OCI-LY7 (cell line): ENCODE results near the gene PAK5. TPM values are rescaled to one million over a fixed set of nuclear protein-coding genes. Genes with fewer than 3 reads are reported as not detected.

Experiments
- BruUV-seq: library from RNA; stranded (reverse); fragments of 400-500 nt; replicated peaks from 2 replicates; lab custom pipeline; 2021; lab: Mats Ljungman, UMichigan
- CTCF ChIA-PET: fragments of 300-600 bp; sonication (Branson Sonifier 250); formaldehyde crosslinking; loops from one replicate; lab custom pipeline; 2022; ENCODE audit warnings: antibody characterized with exemption; ENCODE audit not compliant: unreplicated experiment; lab: Charles Lee
- POLR2A ChIA-PET: fragments of 300-600 bp; sonication (Branson Sonifier 250); formaldehyde crosslinking; loops from one replicate; lab custom pipeline; 2022; ENCODE audit warnings: antibody characterized with exemption; lab: Charles Lee
- DNase-seq: peaks from one replicate; pipeline ENCODE4 v3.0.0-alpha.2; 2015; ENCODE audit warnings: low spot score
- H2AFZ ChIP-seq: fragments of 200-600 bp; sonication (generic), shearing (Covaris generic); 2 replicates; pipeline ENCODE4 v1.6.1; 2014; ENCODE audit warnings: mild to moderate bottlenecking, antibody characterized with exemption, low read length, moderate library complexity
- H3K27ac ChIP-seq: fragments of 200-600 bp; sonication (generic); 2 replicates; pipeline ENCODE4 v1.5.1; 2014; ENCODE audit warnings: mixed run types, low read depth, mild to moderate bottlenecking, moderate library complexity, low read length, inconsistent platforms; ENCODE audit not compliant: poor library complexity, severe bottlenecking
- H3K36me3 ChIP-seq: fragments of 200-600 bp; sonication (generic); 2 replicates; pipeline ENCODE4 v1.6.1; 2014; ENCODE audit warnings: mild to moderate bottlenecking, antibody characterized with exemption, low read length, moderate library complexity, mixed read lengths; ENCODE audit not compliant: insufficient read depth
- H3K4me1 ChIP-seq: fragments of 200-600 bp; sonication (generic); 2 replicates; pipeline ENCODE4 v1.5.1; 2014; ENCODE audit warnings: mild to moderate bottlenecking, low read length; ENCODE audit not compliant: insufficient read depth, poor library complexity, severe bottlenecking
- H3K4me2 ChIP-seq: fragments of 200-600 bp; sonication (generic); 2 replicates; pipeline ENCODE4 v1.6.1; 2014; ENCODE audit warnings: mild to moderate bottlenecking, low read length
- H3K4me3 ChIP-seq: fragments of 200-600 bp; sonication (generic); 2 replicates; pipeline ENCODE4 v1.5.1; 2014; ENCODE audit warnings: mild to moderate bottlenecking, low read depth, low read length; ENCODE audit not compliant: poor library complexity, severe bottlenecking
- H3K79me2 ChIP-seq: fragments of 200-600 bp; sonication (generic); 2 replicates; pipeline ENCODE4 v1.6.1; 2016; ENCODE audit warnings: low read depth, mild to moderate bottlenecking, low read length, moderate library complexity, mixed read lengths; ENCODE audit not compliant: insufficient read depth
- H3K9me2 ChIP-seq: fragments of 200-600 bp; sonication (generic); 2 replicates; pipeline ENCODE4 v1.6.1; 2016; ENCODE audit warnings: mild to moderate bottlenecking, low read length, mixed read lengths; ENCODE audit not compliant: insufficient read depth
- H3K9me3 ChIP-seq: fragments of 200-600 bp; sonication (generic); 2 replicates; pipeline ENCODE4 v1.6.1; 2014; ENCODE audit warnings: mild to moderate bottlenecking, mixed run types, low read length, mixed read lengths
- H4K20me1 ChIP-seq: fragments of 200-600 bp; sonication (generic); 2 replicates; pipeline ENCODE4 v1.6.1; 2014; ENCODE audit warnings: mild to moderate bottlenecking, antibody characterized with exemption, low read length, moderate library complexity, mixed read lengths; ENCODE audit not compliant: insufficient read depth
- CTCF ChIP-seq: fragments of 200-600 bp; sonication (generic); conservative IDR thresholded peaks from 2 replicates; pipeline ENCODE4 v1.5.1; 2014; ENCODE audit warnings: mild to moderate bottlenecking, antibody characterized with exemption, low read length, moderate library complexity, mixed read lengths
- EZH2phosphoT487 ChIP-seq: fragments of 200-600 bp; sonication (generic); IDR thresholded peaks from 2 replicates; pipeline ENCODE4 v1.6.1; 2018; ENCODE audit warnings: low read depth, borderline replicate concordance, mild to moderate bottlenecking, mixed run types, antibody characterized with exemption, low read length, moderate library complexity, mixed read lengths
- intact Hi-C: fragments of 100-400 bp; cut with micrococcal nuclease; formaldehyde crosslinking; loops from one replicate; pipeline ENCODE4 v1.10.0; 2022; ENCODE audit not compliant: unreplicated experiment
- total RNA-seq, 2 experiments: library from RNA; depleted of rRNA in 1 of 2; stranded (reverse); fragments of >200 nt in 1 of 2; shearing (Covaris generic) in 1 of 2; gene quantifications; 2 replicates each; pipeline ENCODE4 v1.2.3, GENCODE V29; 2014 to 2022

Gene PAK5
- total RNA-seq, 2 experiments from 2014 or later = not detected

GRCh38 chr20:9597547-9597946, 241.3 kb downstream of the PAK5 start:
- no peaks in the 10 kb centered on the region for H3K9me2 ChIP-seq
- H3K4me3 ChIP-seq = no peak overlapping the region
- TF ChIP-seq EZH2phosphoT487 (no peak), CTCF (no peak)
- H3K36me3 ChIP-seq = no peaks in the 10 kb centered on the region
- no peak overlapping the region for H3K27ac ChIP-seq
- DNase-seq = no peak
- BruUV-seq = no TSS peak
- no peak overlapping the region for H2AFZ ChIP-seq
- intact Hi-C loops = no loop called here
- H4K20me1 ChIP-seq = no peaks in the 10 kb centered on the region
- ChIA-PET POLR2A (no interaction called here), CTCF (no interaction called here)
- no peaks in the 10 kb centered on the region for H3K79me2 ChIP-seq
- H3K4me1 ChIP-seq = no peaks in the 10 kb centered on the region
- no peak overlapping the region for H3K4me2 ChIP-seq
- no peaks in the 10 kb centered on the region for H3K9me3 ChIP-seq

GRCh38 chr20:9595763-9596162, 243.1 kb downstream of the PAK5 start:
- TF ChIP-seq EZH2phosphoT487 = no peak
- TF ChIP-seq CTCF = no peak
- BruUV-seq = no TSS peak

GRCh38 chr20:9594284-9594875, 244.5 kb downstream of the PAK5 start:
- CTCF ChIA-PET = no interaction called here
- Histone ChIP-seq H3K79me2 (no peaks in the 10 kb centered on the region), H3K9me2 (no peaks in the 10 kb centered on the region), H2AFZ (no peak overlapping the region), H3K4me1 (no peaks in the 10 kb centered on the region), H4K20me1 (no peaks in the 10 kb centered on the region), H3K36me3 (no peaks in the 10 kb centered on the region), H3K4me2 (no peak overlapping the region), H3K9me3 (no peaks in the 10 kb centered on the region), H3K4me3 (no peak overlapping the region), H3K27ac (no peak overlapping the region)
- no TSS peak for BruUV-seq
- intact Hi-C loops = no loop called here
- no peak for DNase-seq
- POLR2A ChIA-PET = no interaction called here
- TF ChIP-seq CTCF = no peak
- TF ChIP-seq EZH2phosphoT487 = no peak

More at GRCh38 chr20:9595763-9596162, 243.1 kb downstream of the PAK5 start:
- no peaks in the 10 kb centered on the region for H4K20me1 ChIP-seq
- DNase-seq = no peak
- no peaks in the 10 kb centered on the region for H3K9me2 ChIP-seq
- H3K36me3 ChIP-seq = no peaks in the 10 kb centered on the region
- H3K4me1 ChIP-seq = no peaks in the 10 kb centered on the region
- no peaks in the 10 kb centered on the region for H3K9me3 ChIP-seq
- intact Hi-C loops = no loop called here
- no peak overlapping the region for H2AFZ ChIP-seq
- no peaks in the 10 kb centered on the region for H3K79me2 ChIP-seq
- H3K4me3 ChIP-seq = no peak overlapping the region
- CTCF ChIA-PET = no interaction called here
- no peak overlapping the region for H3K4me2 ChIP-seq
- POLR2A ChIA-PET = no interaction called here
- H3K27ac ChIP-seq = no peak overlapping the region
